HEK293 (cell line): ENCODE data around the gene UGT1A10.

ENCODE experiments used
- FEZF1 ChIP-seq: fragments of 450-650 bp; formaldehyde crosslinking; IDR thresholded peaks from 2 replicates; pipeline ENCODE4 v1.5.1; 2016; ENCODE audit warnings: missing biosample characterization, missing genetic modification characterization
- SETDB1 ChIP-seq: IDR thresholded peaks from one replicate; pipeline ENCODE4 v1.6.1; 2017; ENCODE audit warnings: mild to moderate bottlenecking, low read length, moderate library complexity, mixed read lengths; ENCODE audit not compliant: insufficient read length
- SP2 ChIP-seq: fragments of 450-650 bp; formaldehyde crosslinking; IDR thresholded peaks from 2 replicates; pipeline ENCODE4 v1.5.1; 2016; ENCODE audit warnings: missing biosample characterization, missing genetic modification characterization
- ZNF354C ChIP-seq: fragments of 450-650 bp; formaldehyde crosslinking; IDR thresholded peaks from 2 replicates; pipeline ENCODE4 v1.5.1; 2016; ENCODE audit warnings: missing biosample characterization, missing genetic modification characterization, low read depth, borderline replicate concordance
- ZNF501 ChIP-seq: fragments of 450-650 bp; formaldehyde crosslinking; IDR thresholded peaks from 2 replicates; pipeline ENCODE4 v1.5.1; 2016; ENCODE audit warnings: missing biosample characterization, missing genetic modification characterization
- ZNF514 ChIP-seq: fragments of 450-650 bp; formaldehyde crosslinking; IDR thresholded peaks from 2 replicates; pipeline ENCODE4 v1.5.1; 2016; ENCODE audit warnings: missing biosample characterization, missing genetic modification characterization
- ZNF843 ChIP-seq: fragments of 450-650 bp; formaldehyde crosslinking; IDR thresholded peaks from 2 replicates; pipeline ENCODE4 v1.5.1; 2016; ENCODE audit warnings: missing biosample characterization, missing genetic modification characterization
- TF ChIP-seq, protein P1 (sequence below): fragments of 450-650 bp; formaldehyde crosslinking; IDR thresholded peaks from 2 replicates; pipeline ENCODE4 v1.5.1; 2016; ENCODE audit warnings: missing biosample characterization, missing genetic modification characterization
- TF ChIP-seq, protein P2 (sequence below): fragments of 450-650 bp; formaldehyde crosslinking; IDR thresholded peaks from 2 replicates; pipeline ENCODE4 v1.5.1; 2017; ENCODE audit warnings: missing biosample characterization, missing genetic modification characterization

DNA sequence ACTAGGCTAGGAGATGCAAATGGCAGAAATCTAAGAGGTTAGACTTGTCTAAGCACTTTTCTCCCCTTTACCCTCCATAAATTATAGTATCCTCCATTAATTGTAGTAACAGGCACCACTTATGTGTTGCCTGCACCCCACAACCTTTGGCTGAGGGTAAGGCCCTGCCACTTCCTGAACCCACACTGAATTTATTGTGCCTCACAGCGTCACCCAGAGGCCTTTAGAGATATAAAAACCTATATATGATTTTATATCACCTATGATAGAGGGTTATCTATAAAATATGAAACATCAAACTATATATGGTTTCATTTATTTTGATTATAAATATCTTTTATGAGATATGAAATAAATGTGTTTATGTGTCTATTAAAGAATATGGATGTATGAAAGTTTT lies 38.1 kb downstream of the UGT1A10 start:
- TF ChIP-seq ZNF501 (no peak), SETDB1 (no peak), SP2 (tag by site-specific recombination) (no peak), ZNF514 (tag by site-specific recombination) (no peak), ZNF843 (tag by site-specific recombination) (no peak), ZNF354C (tag by site-specific recombination) (no peak), FEZF1 (no peak)
- TF ChIP-seq, protein P1, sequence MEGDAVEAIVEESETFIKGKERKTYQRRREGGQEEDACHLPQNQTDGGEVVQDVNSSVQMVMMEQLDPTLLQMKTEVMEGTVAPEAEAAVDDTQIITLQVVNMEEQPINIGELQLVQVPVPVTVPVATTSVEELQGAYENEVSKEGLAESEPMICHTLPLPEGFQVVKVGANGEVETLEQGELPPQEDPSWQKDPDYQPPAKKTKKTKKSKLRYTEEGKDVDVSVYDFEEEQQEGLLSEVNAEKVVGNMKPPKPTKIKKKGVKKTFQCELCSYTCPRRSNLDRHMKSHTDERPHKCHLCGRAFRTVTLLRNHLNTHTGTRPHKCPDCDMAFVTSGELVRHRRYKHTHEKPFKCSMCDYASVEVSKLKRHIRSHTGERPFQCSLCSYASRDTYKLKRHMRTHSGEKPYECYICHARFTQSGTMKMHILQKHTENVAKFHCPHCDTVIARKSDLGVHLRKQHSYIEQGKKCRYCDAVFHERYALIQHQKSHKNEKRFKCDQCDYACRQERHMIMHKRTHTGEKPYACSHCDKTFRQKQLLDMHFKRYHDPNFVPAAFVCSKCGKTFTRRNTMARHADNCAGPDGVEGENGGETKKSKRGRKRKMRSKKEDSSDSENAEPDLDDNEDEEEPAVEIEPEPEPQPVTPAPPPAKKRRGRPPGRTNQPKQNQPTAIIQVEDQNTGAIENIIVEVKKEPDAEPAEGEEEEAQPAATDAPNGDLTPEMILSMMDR (tag by site-specific recombination), result no peak
- TF ChIP-seq, protein P2, sequence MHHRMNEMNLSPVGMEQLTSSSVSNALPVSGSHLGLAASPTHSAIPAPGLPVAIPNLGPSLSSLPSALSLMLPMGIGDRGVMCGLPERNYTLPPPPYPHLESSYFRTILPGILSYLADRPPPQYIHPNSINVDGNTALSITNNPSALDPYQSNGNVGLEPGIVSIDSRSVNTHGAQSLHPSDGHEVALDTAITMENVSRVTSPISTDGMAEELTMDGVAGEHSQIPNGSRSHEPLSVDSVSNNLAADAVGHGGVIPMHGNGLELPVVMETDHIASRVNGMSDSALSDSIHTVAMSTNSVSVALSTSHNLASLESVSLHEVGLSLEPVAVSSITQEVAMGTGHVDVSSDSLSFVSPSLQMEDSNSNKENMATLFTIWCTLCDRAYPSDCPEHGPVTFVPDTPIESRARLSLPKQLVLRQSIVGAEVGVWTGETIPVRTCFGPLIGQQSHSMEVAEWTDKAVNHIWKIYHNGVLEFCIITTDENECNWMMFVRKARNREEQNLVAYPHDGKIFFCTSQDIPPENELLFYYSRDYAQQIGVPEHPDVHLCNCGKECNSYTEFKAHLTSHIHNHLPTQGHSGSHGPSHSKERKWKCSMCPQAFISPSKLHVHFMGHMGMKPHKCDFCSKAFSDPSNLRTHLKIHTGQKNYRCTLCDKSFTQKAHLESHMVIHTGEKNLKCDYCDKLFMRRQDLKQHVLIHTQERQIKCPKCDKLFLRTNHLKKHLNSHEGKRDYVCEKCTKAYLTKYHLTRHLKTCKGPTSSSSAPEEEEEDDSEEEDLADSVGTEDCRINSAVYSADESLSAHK (tag by site-specific recombination), result no peak
